BJ (cell line): ENCODE measurements around the gene IRF3. TPM values are rescaled to one million over a fixed set of nuclear protein-coding genes. Genes with fewer than 3 reads are reported as not detected.

Experiments
- CTCF ChIA-PET: fragments of 350-600 bp; formaldehyde crosslinking; extraction: SDS; loops from one replicate; lab custom pipeline; 2021; ENCODE audit warnings: antibody characterized with exemption, inconsistent platforms; lab: Yijun Ruan, JAX
- POLR2A ChIA-PET: fragments of 300-600 bp; sonication (Branson Sonifier 250); formaldehyde crosslinking; extraction: SDS; loops from one replicate; lab custom pipeline; 2021; ENCODE audit warnings: antibody characterized with exemption; lab: Charles Lee
- DNase-seq: peaks from one replicate; pipeline ENCODE4 v3.0.0-alpha.2; 2011; ENCODE audit warnings: low read depth
- H3K27me3 ChIP-seq: 2 replicates; pipeline ENCODE4 v1.6.0; 2011; ENCODE audit warnings: low read length; ENCODE audit not compliant: control insufficient read depth, insufficient read depth
- H3K36me3 ChIP-seq: 2 replicates; pipeline ENCODE4 v1.5.1; 2011; ENCODE audit warnings: low read length; ENCODE audit not compliant: control insufficient read depth, insufficient read depth
- H3K4me3 ChIP-seq: 2 replicates; pipeline ENCODE4 v1.5.1; 2011; ENCODE audit warnings: low read depth, mild to moderate bottlenecking, control low read depth, low read length
- CTCF ChIP-seq: IDR thresholded peaks from 2 replicates; pipeline ENCODE4 v1.5.1; 2011; ENCODE audit warnings: low read depth, mild to moderate bottlenecking, control low read depth, inconsistent platforms, low read length, moderate library complexity; ENCODE audit not compliant: insufficient read depth
- polyA plus RNA-seq: library from polyadenylated mRNA; depleted of rRNA; stranded (reverse); fragments of >200 nt; gene quantifications from 2 replicates; pipeline ENCODE4 v1.2.3, GENCODE V29; 2011

Gene IRF3
- polyA plus RNA-seq, 1 experiment = 68.5 TPM

DNA sequence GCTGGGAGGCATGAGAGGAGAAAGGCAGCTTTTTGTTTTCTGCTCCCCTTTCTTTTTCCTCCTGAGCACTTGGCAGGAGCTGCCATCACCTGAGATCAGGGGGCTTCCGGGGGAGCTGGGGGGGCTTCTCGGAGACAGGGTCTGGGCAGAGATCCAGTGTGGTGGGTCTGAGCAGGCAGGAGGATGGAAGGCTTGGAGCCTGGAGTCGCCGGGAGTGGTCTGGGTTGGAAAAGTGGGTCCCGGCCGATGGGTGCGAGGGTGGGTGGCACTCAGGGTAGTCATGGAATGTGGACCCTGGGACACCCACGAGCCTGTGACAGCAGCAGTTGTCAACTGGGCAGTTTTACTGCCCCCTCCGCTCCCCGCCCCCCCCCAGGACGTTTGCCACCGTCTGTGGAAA lies 21.5 kb upstream of the IRF3 start:
- TF ChIP-seq CTCF = no peak
- Histone ChIP-seq H3K4me3 (no peak overlapping the region), H3K27me3 (no peaks in the 10 kb centered on the region), H3K36me3 (peaks cover 29% of the 10 kb centered on the region)
- POLR2A ChIA-PET = no interaction called here
- CTCF ChIA-PET = interaction anchor here (0.7 to 1.4 kb wide), 2 partner anchors 117 to 1111 kb away, joined by 3 to 6 read pairs; no protein-coding TSS in a partner anchor
- DNase-seq = no peak

DNA sequence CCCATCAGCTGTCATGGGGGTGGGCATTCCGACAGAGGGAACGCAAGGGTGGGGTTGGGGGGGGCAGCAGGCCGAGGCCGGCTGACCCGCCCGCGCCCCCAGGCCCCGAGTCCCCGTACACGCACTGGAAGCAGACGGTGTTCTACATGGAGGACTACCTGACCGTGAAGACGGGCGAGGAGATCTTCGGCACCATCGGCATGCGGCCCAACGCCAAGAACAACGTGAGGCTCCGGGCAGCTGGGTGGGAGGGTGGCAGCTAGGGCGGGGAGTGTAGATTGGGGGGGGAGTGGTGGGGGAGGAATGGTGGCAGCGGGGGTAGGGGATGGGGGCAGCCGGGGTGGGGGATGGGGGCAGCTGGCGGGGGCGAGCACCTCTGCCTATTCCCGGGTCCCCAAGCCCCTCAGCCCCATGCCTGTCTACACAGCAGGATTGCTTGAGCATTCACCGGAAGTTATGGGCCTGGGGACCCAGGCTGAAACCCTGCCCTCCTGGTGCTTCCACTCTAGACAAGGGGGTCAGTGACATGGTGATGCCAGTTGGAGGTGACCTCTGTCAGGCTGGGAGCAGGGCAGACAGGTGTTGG lies 20.9 kb upstream of the IRF3 start:
- DNase-seq = no peak
- POLR2A ChIA-PET = no interaction called here
- H3K36me3 ChIP-seq = peaks cover 34% of the 10 kb centered on the region
- H3K27me3 ChIP-seq = no peaks in the 10 kb centered on the region
- H3K4me3 ChIP-seq = no peak overlapping the region
- TF ChIP-seq CTCF = no peak
- CTCF ChIA-PET = interaction anchor here (0.7 to 1.4 kb wide), 3 partner anchors 9 to 1112 kb away, joined by 3 to 6 read pairs (median 3); partner anchors contain the start of gene PRMT1

GRCh38 chr19:49685845-49686332 lies 20.2 kb upstream of the IRF3 start:
- ChIA-PET POLR2A (interaction anchor here (0.6 kb wide), 1 partner anchor 140 kb away, joined by 13 read pairs; no protein-coding TSS in a partner anchor), CTCF (interaction anchor here (1.0 to 1.1 kb wide), 2 partner anchors 9 to 14 kb away, joined by 3 to 4 read pairs; partner anchors contain the start of gene PRMT1)
- no peak overlapping the region for H3K4me3 ChIP-seq
- no peaks in the 10 kb centered on the region for H3K27me3 ChIP-seq
- DNase-seq = no peak
- no peak for TF ChIP-seq CTCF
- peaks cover 34% of the 10 kb centered on the region for H3K36me3 ChIP-seq

DNA sequence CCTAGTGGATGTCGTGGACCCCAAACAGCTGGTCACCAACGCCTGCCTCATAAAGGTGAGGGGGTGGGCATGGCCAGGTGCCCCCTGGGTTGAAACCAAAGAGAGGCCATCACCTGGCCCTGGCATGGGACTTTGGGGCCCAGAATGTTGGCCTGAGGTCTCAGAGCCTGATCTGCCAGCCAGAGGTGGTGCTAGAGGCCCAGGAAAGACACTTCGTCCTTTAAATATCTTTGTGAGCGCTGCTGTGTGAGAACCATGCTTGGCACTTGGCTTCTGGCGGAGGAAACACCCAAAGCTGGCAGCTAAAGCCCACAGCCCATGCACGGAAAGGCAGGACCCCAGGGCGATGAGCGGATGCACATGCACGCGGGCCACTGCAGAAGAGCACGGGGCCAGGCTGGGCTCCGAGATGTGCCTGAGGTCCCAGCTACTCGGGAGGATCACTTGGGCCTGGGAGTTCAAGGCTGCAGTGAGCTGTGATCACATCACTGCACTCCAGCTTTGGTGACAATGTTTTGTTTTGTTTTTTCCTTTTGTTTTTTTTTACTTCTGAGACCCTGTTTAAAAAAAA lies 19.4 kb upstream of the IRF3 start:
- TF ChIP-seq CTCF = no peak
- Histone ChIP-seq H3K36me3 (peaks cover 34% of the 10 kb centered on the region), H3K4me3 (no peak overlapping the region), H3K27me3 (no peaks in the 10 kb centered on the region)
- ChIA-PET CTCF (interaction anchor here (0.6 to 1.4 kb wide), 3 partner anchors 13 to 138 kb away, joined by 3 to 4 read pairs (median 3); no protein-coding TSS in a partner anchor), POLR2A (interaction anchor here (0.6 kb wide), 1 partner anchor 139 kb away, joined by 13 read pairs; no protein-coding TSS in a partner anchor)
- DNase-seq = no peak
